Cardiac muscle cell (in vitro differentiated cells and primary cell): ENCODE results near the gene STING1. TPM values are rescaled to one million over a fixed set of nuclear protein-coding genes. Genes with fewer than 3 reads are reported as not detected.

Experiments
- DNase-seq, 2 donors: peaks; one replicate each; pipeline versions ENCODE4 v3.0.0 to v3.0.0-alpha.2; 2010 to 2017; ENCODE audit warnings: low read depth in 1 of 2, low spot score in 1 of 2
- H3K27ac ChIP-seq: fragments of 200-600 bp; sonication (generic); 2 replicates; pipeline ENCODE4 v1.5.1; 2016
- H3K27me3 ChIP-seq: fragments of 200-600 bp; sonication (generic); 2 replicates; pipeline ENCODE4 v1.6.0; 2016; ENCODE audit warnings: control low read depth
- H3K36me3 ChIP-seq: fragments of 200-600 bp; sonication (generic); 2 replicates; pipeline ENCODE4 v1.5.1; 2016; ENCODE audit warnings: control low read depth
- H3K4me1 ChIP-seq: fragments of 200-600 bp; sonication (generic); 2 replicates; pipeline ENCODE4 v1.8.1; 2017; ENCODE audit warnings: low read depth, mild to moderate bottlenecking, mixed run types
- H3K4me3 ChIP-seq: fragments of 200-600 bp; sonication (generic); 2 replicates; pipeline ENCODE4 v1.5.1; 2016; ENCODE audit warnings: mild to moderate bottlenecking
- H3K9me3 ChIP-seq: fragments of 200-600 bp; sonication (generic); 2 replicates; pipeline ENCODE4 v1.5.1; 2017; ENCODE audit warnings: low read depth, mild to moderate bottlenecking, control low read depth
- CTCF ChIP-seq: IDR thresholded peaks from 2 replicates; pipeline ENCODE4 v1.5.1; 2012; ENCODE audit warnings: low read depth, mild to moderate bottlenecking, low read length
- polyA plus RNA-seq: library from polyadenylated mRNA; unstranded; fragments of >200 nt; fragmentation: Nextera tagmentation; extraction: Ambion mirVana; gene quantifications from 2 replicates; pipeline ENCODE4 v1.2.1, GENCODE V29; 2016
- total RNA-seq: library from RNA; depleted of rRNA; stranded (reverse); fragments of >200 nt; gene quantifications from 2 replicates; pipeline ENCODE4 v1.2.3, GENCODE V29; 2016

STING1 gene
- total and polyA plus RNA-seq, 2 experiments from 2014 or later = 69.0 to 79.2 TPM

GRCh38 chr5:139459451-139459934, 23.1 kb downstream of the STING1 start:
- Histone ChIP-seq H3K27me3 (no peaks in the 10 kb centered on the region), H3K4me3 (no peak overlapping the region), H3K4me1 (no peaks in the 10 kb centered on the region), H3K36me3 (no peaks in the 10 kb centered on the region), H3K27ac (no peak overlapping the region), H3K9me3 (no peaks in the 10 kb centered on the region)
- no peak for TF ChIP-seq CTCF
- DNase-seq = no peak

GRCh38 chr5:139458580-139459407, 23.8 kb downstream of the STING1 start:
- Histone ChIP-seq H3K36me3 (no peaks in the 10 kb centered on the region), H3K9me3 (no peaks in the 10 kb centered on the region), H3K4me1 (no peaks in the 10 kb centered on the region), H3K27ac (no peak overlapping the region), H3K27me3 (no peaks in the 10 kb centered on the region), H3K4me3 (no peak overlapping the region)
- TF ChIP-seq CTCF = no peak
- peak in 1 of 2 donors; percentile 57 for DNase-seq

- no peaks in the 10 kb centered on the region for H3K27me3 ChIP-seq
- no peak for DNase-seq
- no peaks in the 10 kb centered on the region for H3K4me1 ChIP-seq
- H3K36me3 ChIP-seq = no peaks in the 10 kb centered on the region
- no peaks in the 10 kb centered on the region for H3K9me3 ChIP-seq
- TF ChIP-seq CTCF = no peak
- H3K27ac ChIP-seq = no peak overlapping the region
- H3K4me3 ChIP-seq = no peak overlapping the region
Observed at GRCh38 chr5:139457653-139458306, 24.8 kb downstream of the STING1 start.

- H3K9me3 ChIP-seq = no peaks in the 10 kb centered on the region
- H3K36me3 ChIP-seq = no peaks in the 10 kb centered on the region
- no peak for TF ChIP-seq CTCF
- H3K4me3 ChIP-seq = no peak overlapping the region
- H3K27me3 ChIP-seq = no peaks in the 10 kb centered on the region
- no peak for DNase-seq
- no peaks in the 10 kb centered on the region for H3K4me1 ChIP-seq
- no peak overlapping the region for H3K27ac ChIP-seq
Observed at GRCh38 chr5:139457241-139457640, 25.3 kb downstream of the STING1 start.

GRCh38 chr5:139456776-139457175, 25.8 kb downstream of the STING1 start:
- no peak for TF ChIP-seq CTCF
- Histone ChIP-seq H3K4me1 (no peaks in the 10 kb centered on the region), H3K4me3 (no peak overlapping the region), H3K36me3 (no peaks in the 10 kb centered on the region), H3K9me3 (no peaks in the 10 kb centered on the region), H3K27me3 (no peaks in the 10 kb centered on the region), H3K27ac (no peak overlapping the region)
- no peak for DNase-seq
